ENCODE results near the gene SLIT1.

The SLIT1 gene

GRCh38 chr10:97017474-97017903 is 168.3 kb downstream of the SLIT1 start:
- DNase-seq = no peak

DNA sequence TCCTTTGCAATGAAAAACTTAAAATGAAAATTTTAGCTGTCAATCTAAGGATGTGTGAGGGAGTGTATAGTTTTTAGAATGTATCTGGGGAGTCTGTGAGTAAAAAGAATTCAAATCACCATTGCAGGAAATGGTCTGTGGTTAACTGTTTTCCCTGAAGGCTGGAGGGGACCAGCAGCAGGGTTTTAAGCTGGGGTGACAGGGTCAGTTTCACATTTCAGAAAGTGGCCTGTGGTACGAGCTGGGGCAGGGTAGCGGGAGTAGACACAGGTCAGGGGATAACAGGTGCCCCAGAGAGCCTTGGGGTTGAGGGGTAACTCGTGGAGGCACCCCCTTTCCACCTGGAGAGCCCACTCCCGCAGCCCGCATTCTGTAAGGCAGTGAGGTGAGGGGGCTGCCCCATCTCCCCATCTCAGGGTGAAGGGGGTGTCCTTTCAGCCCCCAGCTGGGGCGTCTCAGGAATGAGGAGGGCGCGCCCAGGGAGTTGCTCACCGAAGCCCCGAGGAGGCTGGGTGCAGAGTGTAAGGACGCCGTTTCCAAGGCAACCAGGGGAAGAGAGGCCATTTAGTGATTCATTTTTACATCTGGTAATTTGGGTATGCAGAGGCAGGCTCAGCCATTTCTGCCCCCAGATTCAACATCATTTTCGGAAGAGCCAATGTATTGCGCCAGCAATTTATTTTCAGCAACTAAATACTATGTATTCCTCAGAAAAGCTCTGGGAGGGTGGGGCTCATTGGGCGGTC is 168.9 kb downstream of the SLIT1 start:
- DNase-seq = no peak

DNA sequence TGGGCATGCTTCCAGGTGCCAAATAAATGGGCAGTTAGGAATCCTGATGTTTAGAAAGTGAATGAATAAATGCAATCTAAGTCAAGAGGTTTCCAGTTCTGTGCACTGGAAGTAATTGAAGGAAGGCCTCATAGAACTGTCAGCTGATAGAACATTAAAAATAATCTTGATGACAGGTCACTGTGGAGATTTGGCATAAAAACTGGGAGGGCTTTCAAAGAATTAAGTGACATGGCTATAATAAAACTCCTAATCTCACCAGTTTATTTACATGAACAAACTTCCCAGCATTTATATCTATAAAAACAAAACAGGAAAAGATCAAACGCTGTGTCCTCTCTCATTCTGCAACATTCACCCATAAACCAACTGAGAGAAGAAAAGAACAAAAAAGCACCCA is 170.5 kb downstream of the SLIT1 start:
- DNase-seq = no peak

GRCh38 chr10:97013983-97014382 is 171.8 kb downstream of the SLIT1 start:
- DNase-seq = no peak

DNA sequence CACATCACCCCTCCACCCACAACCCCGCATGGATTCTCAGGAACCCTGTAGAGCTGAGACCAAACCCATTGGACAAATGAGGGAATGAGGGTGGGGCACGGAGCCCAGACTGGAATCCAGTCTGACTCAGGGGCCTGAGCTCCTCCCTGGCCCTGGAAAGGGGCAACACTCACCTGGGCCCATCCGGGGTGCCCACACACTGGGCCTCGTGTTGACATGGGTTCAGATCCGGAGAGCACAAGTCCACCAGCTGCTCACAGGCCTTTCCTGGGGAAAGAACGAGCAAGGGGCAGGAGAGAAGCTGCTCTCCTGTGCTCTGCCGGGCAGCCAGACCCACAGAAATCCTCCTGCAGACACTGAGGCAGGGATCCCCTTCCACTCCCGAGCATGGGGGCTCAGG is 172.2 kb downstream of the SLIT1 start:
- DNase-seq = no peak

DNA sequence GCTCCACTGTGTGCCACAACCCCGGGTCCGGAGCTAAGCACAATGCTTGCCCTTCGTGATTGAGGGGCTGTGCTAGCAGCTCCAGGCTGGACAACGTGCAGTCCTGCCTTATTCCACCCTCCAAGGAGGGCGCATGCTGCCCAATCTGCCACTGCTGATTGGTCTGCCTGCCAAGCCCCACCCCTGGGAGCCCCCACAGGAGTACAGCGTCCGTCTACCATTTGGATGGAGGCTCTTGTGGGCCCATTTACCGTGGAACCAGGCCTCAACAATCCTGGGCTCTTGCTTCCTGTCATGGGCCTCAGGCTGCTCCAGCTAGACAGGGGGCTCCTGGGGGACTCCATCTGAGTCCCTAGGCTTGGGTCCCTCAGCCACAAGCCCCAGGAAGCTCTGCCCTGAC is 173.3 kb downstream of the SLIT1 start:
- DNase-seq = no peak

- no peak for DNase-seq
These were observed 174.4 kb downstream of the SLIT1 start for GRCh38 chr10:97011397-97011796.

DNA sequence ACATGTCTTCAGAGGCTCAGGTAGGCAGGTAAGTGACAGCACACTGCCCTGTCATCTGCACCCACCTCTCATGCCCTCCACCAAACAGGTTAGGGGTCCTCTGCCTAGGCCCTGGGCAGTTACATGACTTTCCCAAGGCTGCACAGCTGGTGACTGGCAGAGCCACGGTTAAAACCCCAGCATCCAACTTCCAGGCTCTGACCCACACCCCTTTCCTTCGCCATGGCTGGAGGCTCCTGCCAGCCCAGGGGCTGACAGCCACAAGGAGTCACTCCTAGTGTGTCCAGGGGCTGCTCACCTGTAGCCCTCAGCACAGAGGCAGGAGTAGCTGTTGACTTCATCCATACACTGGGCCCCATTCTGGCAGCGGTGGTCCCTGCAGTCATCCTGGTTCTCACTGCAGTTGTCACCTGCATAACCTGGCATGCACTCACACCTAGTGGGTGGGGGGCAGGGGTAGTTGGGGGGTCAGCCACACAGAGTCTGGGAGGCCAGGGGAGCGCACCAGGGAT is 175.0 kb downstream of the SLIT1 start:
- DNase-seq = no peak

DNA sequence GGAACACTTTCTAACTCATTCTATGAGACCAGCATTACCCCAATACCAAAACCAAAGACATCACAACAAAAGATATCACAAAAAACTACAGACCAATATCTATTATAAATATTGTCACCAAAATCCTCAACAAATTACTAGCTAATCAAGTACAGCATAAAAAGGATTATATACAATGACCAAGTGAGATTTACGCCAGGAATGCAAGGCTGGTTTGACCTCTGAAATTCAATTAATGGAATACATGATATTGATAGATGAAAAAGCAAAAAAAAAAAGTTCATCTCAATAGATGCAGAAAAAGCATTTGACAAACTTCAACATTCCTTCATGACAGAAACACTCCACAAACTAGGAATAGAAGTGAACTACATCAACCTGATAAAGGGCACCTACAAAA is 178.3 kb downstream of the SLIT1 start:
- DNase-seq = no peak

- no peak for DNase-seq
These were observed 179.4 kb downstream of the SLIT1 start for GRCh38 chr10:97006364-97006763.

- DNase-seq = no peak
These were observed 180.4 kb downstream of the SLIT1 start for GRCh38 chr10:97005349-97005748.

GRCh38 chr10:97004591-97004990 is 181.2 kb downstream of the SLIT1 start:
- DNase-seq = no peak

GRCh38 chr10:97003804-97004201 is 182.0 kb downstream of the SLIT1 start:
- DNase-seq = no peak

- DNase-seq = no peak
These were observed 182.5 kb downstream of the SLIT1 start for GRCh38 chr10:97003151-97003803.

GRCh38 chr10:97002670-97003069 is 183.1 kb downstream of the SLIT1 start:
- DNase-seq = no peak

GRCh38 chr10:97001183-97001991 is 184.4 kb downstream of the SLIT1 start:
- no peak for DNase-seq

- no peak for DNase-seq
These were observed 185.1 kb downstream of the SLIT1 start for GRCh38 chr10:97000487-97001182.

DNA sequence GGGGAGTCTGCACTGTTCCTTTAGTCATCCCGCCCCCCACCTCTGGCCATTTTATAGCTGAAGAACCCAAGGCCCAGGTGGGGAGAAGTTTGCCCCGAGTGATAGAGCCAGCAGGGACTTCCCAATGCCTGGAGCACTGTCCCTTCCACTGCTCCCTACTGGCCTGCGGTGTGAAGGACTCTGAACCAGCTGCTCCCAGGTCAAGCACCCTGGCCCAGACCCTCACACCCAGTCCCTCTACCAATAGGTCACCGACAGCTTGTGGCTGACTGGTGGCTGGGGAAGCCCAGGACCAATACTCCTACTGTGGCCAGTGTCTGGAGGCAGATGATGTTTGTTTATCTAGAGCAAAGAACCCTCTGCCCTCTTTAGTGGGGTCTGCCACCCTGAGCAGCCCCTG is 185.8 kb downstream of the SLIT1 start:
- no peak for DNase-seq

- no peak for DNase-seq
These were observed 186.4 kb downstream of the SLIT1 start for GRCh38 chr10:96999337-96999736.

- no peak for DNase-seq
These were observed 187.3 kb downstream of the SLIT1 start for GRCh38 chr10:96998329-96998888.

DNA sequence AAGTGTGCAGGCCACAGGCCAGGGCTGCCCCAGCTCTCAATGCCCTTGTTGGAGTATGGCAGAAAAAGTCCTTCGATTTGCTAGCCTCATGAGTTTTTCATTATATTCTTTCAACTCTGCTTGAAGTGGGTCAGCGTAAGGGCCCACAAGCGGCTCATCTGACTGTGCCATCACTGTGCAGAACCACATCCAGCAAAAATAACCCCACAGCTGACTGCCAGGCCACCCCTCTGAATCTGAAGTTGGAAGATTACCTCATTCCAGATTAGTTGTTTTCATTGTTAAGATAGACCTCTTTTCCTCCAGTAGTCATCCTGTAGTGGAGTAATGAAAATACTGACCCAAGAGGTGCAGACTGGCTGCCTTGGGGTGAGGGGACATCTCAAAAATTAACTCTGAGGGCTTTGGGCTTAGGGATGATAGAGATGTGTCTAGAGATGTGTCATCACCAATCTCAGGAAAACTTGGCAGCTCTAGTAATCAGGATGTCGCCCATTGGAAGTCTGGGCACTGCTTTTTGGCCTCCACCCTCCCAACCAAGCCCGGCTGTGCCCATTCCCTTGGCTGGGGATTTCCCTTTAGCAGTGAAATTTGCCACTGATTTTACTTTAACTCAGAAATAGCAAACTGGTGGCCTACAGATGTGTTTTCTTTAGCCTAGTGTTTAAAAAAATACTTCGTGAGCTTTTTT is 189.3 kb downstream of the SLIT1 start:
- DNase-seq = no peak

DNA sequence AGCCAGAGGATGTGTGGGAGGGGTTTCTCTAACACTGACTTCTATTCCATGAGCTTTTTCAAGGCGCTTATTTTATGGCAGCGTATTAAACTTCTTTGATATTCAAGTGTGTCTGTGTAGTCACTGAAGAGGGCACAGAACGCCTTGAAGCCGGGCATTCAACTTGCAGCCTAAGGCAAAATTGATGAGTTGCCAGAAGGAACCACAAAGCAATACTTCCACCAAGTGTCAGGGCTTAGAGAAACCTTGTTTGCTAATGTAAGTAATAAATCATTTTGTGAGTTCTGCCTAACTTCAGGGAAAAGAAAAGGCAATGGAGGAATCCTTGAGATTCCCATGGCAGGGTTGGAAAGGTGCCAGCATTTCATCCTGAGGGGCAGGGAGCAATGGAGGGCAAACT is 189.9 kb downstream of the SLIT1 start:
- DNase-seq = no peak

Measured in NCI-H748 treated with DMSO at 0.1 percent for 48 hours (cell line).